Measurements from ENCODE around the gene ZNF626. TPM values are rescaled to one million over a fixed set of nuclear protein-coding genes. Genes with fewer than 3 reads are reported as not detected.

Gene ZNF626
- total RNA-seq, 3 donors from 2014 or later (not counting 1 experiment from before 2014, with no cell fraction given) = 11.4 to 16.7 (median 13.0) TPM

DNA sequence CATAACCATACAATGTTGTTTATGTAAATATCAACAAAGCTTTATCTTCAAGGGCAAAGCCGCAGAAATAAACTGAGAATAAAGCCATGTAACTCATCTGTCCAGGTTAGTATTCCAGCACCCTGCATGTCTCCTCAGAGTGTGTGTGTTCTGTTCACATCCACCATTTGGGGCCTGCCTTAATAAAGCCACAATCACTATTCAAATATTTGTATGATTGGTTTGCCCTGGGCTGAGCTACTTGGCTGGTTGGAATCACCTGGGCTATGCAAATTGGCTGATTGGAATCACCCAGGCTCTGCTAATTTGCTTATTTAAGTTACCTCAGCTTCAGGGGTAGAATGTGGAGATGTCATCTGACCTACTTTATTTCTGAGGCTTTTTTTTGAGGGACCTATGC lies 53.4 kb downstream of the ZNF626 start:
- no peak overlapping the region for H3K27ac ChIP-seq (ENCODE audit: low read length)
- DNase-seq = no peak
- peaks cover 0 to 7% of the 10 kb centered on the region in 2 donors for H3K4me1 Mint-ChIP-seq
- peaks cover 32% of the 10 kb centered on the region for H3K9me3 ChIP-seq (ENCODE audit: control insufficient read depth, insufficient read depth, low read length)
- intact Hi-C loops (cut with micrococcal nuclease) = no loop called here
- no peaks in the 10 kb centered on the region for H3K36me3 ChIP-seq (ENCODE audit: control insufficient read depth, insufficient read depth, low read length)
- 82% methylated on average over 1 of the region's 1 CpG for WGBS (ENCODE audit: insufficient coverage)
- no peak overlapping the region for H3K4me3 ChIP-seq (ENCODE audit: low read length)
- H3K9me3 Mint-ChIP-seq = peaks cover 9 to 21% of the 10 kb centered on the region in 2 donors
- no peak overlapping the region for H3K27ac Mint-ChIP-seq
- H3K27me3 ChIP-seq (ENCODE audit: control insufficient read depth, insufficient read depth, low read length) = no peaks in the 10 kb centered on the region
- H3K27me3 Mint-ChIP-seq (ENCODE audit: low read depth in 2 of 2) = no peaks in the 10 kb centered on the region
- TF ChIP-seq, protein P1, sequence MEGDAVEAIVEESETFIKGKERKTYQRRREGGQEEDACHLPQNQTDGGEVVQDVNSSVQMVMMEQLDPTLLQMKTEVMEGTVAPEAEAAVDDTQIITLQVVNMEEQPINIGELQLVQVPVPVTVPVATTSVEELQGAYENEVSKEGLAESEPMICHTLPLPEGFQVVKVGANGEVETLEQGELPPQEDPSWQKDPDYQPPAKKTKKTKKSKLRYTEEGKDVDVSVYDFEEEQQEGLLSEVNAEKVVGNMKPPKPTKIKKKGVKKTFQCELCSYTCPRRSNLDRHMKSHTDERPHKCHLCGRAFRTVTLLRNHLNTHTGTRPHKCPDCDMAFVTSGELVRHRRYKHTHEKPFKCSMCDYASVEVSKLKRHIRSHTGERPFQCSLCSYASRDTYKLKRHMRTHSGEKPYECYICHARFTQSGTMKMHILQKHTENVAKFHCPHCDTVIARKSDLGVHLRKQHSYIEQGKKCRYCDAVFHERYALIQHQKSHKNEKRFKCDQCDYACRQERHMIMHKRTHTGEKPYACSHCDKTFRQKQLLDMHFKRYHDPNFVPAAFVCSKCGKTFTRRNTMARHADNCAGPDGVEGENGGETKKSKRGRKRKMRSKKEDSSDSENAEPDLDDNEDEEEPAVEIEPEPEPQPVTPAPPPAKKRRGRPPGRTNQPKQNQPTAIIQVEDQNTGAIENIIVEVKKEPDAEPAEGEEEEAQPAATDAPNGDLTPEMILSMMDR (IDR thresholded peaks at IDR 0.05) = no peak
- ATAC-seq = no peak
- no peaks in the 10 kb centered on the region for H3K4me1 ChIP-seq (ENCODE audit: control insufficient read depth, insufficient read depth, low read length)
- H3K36me3 Mint-ChIP-seq = no peaks in the 10 kb centered on the region
- no peak overlapping the region for H3K4me3 Mint-ChIP-seq

Other genes with a start within 250 kb of the ZNF626 start
- 10 to 100 TPM; 10.1 to 16.5 (median 13.7) TPM for gene ZNF737, start 95.8 kb downstream of the ZNF626 start, total RNA-seq
- 10 to 100 TPM in 2 of 3 donors, 1 to 10 TPM in 1; 7.7 to 11.8 (median 10.6) TPM for gene ZNF66, start 114.7 kb upstream of the ZNF626 start, total RNA-seq